ENCODE measurements around the gene ELOB.

ELOB gene

GRCh38 chr16:2765462-2766404, 11.3 kb downstream of the ELOB start:
- Histone ChIP-seq H3K4me2 (ENCODE audit: insufficient read depth, low read length) (no peak overlapping the region), H4K20me1 (ENCODE audit: insufficient read depth, low read length) (peaks cover 100% of the 10 kb centered on the region), H3K79me2 (ENCODE audit: insufficient read depth, low read length) (peaks cover 90% of the 10 kb centered on the region), H3K27me3 (ENCODE audit: insufficient read depth, low read length, poor library complexity) (no peaks in the 10 kb centered on the region), H2AFZ (ENCODE audit: low read depth, low read length) (no peak overlapping the region), H3K9me3 (ENCODE audit: insufficient read depth, low read length, severe bottlenecking) (no peaks in the 10 kb centered on the region), H3K9ac (ENCODE audit: low read depth, low read length) (no peak overlapping the region), H3K4me1 (ENCODE audit: insufficient read depth, low read length) (no peaks in the 10 kb centered on the region), H3K4me3 (ENCODE audit: low read depth in 1 of 2, low read length in 2 of 2) (no peak overlapping the region), H3K27ac (ENCODE audit: low read length) (no peak overlapping the region), H3K36me3 (ENCODE audit: insufficient read depth, low read length) (peaks cover 100% of the 10 kb centered on the region)
- ATAC-seq (ENCODE audit: insufficient read depth, low read depth) (no peak), DNase-seq (no peak)
- no peak for TF ChIP-seq EZH2 (IDR thresholded peaks at IDR 0.05; ENCODE audit: borderline replicate concordance, low read depth, low read length, severe bottlenecking)
- TF ChIP-seq CTCF (IDR thresholded peaks at IDR 0.05; ENCODE audit: borderline replicate concordance, extremely low read depth, low read length, poor library complexity, severe bottlenecking), result no peak

- DNase-seq, result no peak
- Histone ChIP-seq H3K27me3 (ENCODE audit: insufficient read depth, low read length, poor library complexity) (no peaks in the 10 kb centered on the region), H2AFZ (ENCODE audit: low read depth, low read length) (no peak overlapping the region), H3K79me2 (ENCODE audit: insufficient read depth, low read length) (peaks cover 95% of the 10 kb centered on the region), H4K20me1 (ENCODE audit: insufficient read depth, low read length) (peaks cover 99% of the 10 kb centered on the region), H3K36me3 (ENCODE audit: insufficient read depth, low read length) (peaks cover 100% of the 10 kb centered on the region), H3K4me2 (ENCODE audit: insufficient read depth, low read length) (no peak overlapping the region), H3K4me1 (ENCODE audit: insufficient read depth, low read length) (no peaks in the 10 kb centered on the region), H3K27ac (ENCODE audit: low read length) (no peak overlapping the region), H3K9ac (ENCODE audit: low read depth, low read length) (no peak overlapping the region), H3K9me3 (ENCODE audit: insufficient read depth, low read length, severe bottlenecking) (no peaks in the 10 kb centered on the region), H3K4me3 (ENCODE audit: low read depth in 1 of 2, low read length in 2 of 2) (no peak overlapping the region)
- ATAC-seq (ENCODE audit: insufficient read depth, low read depth), result no peak
- no peak for TF ChIP-seq EZH2 (IDR thresholded peaks at IDR 0.05; ENCODE audit: borderline replicate concordance, low read depth, low read length, severe bottlenecking)
- peak; percentile 43 for TF ChIP-seq CTCF (IDR thresholded peaks at IDR 0.05; ENCODE audit: borderline replicate concordance, extremely low read depth, low read length, poor library complexity, severe bottlenecking)
Observed at GRCh38 chr16:2764718-2765117, 12.4 kb downstream of the ELOB start.

GRCh38 chr16:2763173-2763572, 13.9 kb downstream of the ELOB start:
- H3K9me3 ChIP-seq (ENCODE audit: insufficient read depth, low read length, severe bottlenecking), result no peaks in the 10 kb centered on the region
- TF ChIP-seq EZH2 (IDR thresholded peaks at IDR 0.05; ENCODE audit: borderline replicate concordance, low read depth, low read length, severe bottlenecking) (no peak), CTCF (IDR thresholded peaks at IDR 0.05; ENCODE audit: borderline replicate concordance, extremely low read depth, low read length, poor library complexity, severe bottlenecking) (no peak)
- H3K27ac ChIP-seq (ENCODE audit: low read length), result no peak overlapping the region
- no peaks in the 10 kb centered on the region for H3K4me1 ChIP-seq (ENCODE audit: insufficient read depth, low read length)
- no peak overlapping the region for H3K4me2 ChIP-seq (ENCODE audit: insufficient read depth, low read length)
- H3K36me3 ChIP-seq (ENCODE audit: insufficient read depth, low read length), result peaks cover 100% of the 10 kb centered on the region
- H2AFZ ChIP-seq (ENCODE audit: low read depth, low read length), result no peak overlapping the region
- no peak for ATAC-seq (ENCODE audit: insufficient read depth, low read depth)
- no peaks in the 10 kb centered on the region for H3K27me3 ChIP-seq (ENCODE audit: insufficient read depth, low read length, poor library complexity)
- no peak overlapping the region for H3K4me3 ChIP-seq (ENCODE audit: low read depth in 1 of 2, low read length in 2 of 2)
- no peak overlapping the region for H3K9ac ChIP-seq (ENCODE audit: low read depth, low read length)
- peaks cover 98% of the 10 kb centered on the region for H4K20me1 ChIP-seq (ENCODE audit: insufficient read depth, low read length)
- no peak for DNase-seq
- peaks cover 98% of the 10 kb centered on the region for H3K79me2 ChIP-seq (ENCODE audit: insufficient read depth, low read length)

Data from DND-41 (cell line).